Stimulated activated CD8-positive, alpha-beta memory T cell treated with anti-CD3 and anti-CD28 coated beads, Interleukin-7, amount 100 ng/mL, for 48 hours (primary cell): Measurements from ENCODE around the gene BPHL.
"Not testable (repeated sequence)": the region's sequence is repeated elsewhere in the genome, so short reads cannot be mapped to it uniquely, and the experiment has no call there.

Source experiments
- DNase-seq, 2 donors: peaks; one replicate each; pipeline ENCODE4 v3.0.0-alpha.2; 2020; ENCODE audit warnings: low read depth in 1 of 2; ENCODE audit errors: extremely low read depth in 1 of 2

The BPHL gene

GRCh38 chr6:3120765-3121089 lies 2.2 kb downstream of the BPHL start:
- DNase-seq = no peak

DNA sequence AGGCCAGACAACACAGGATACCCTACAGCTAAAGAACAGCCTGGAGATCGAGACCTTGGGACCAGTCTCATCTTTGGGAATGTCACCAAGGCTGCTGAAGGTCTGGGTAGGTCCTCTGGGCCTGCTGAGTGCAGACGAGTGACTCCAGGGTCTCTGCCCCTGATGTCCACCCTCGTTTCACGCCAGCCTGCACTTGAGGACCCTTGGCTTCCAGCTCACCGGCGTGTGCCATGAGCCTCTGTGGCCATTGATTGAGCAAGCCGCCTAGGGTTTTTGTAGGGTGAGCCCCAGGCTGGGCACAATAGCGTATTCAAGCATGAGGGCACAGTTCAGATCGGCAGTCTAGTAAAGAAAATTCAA lies 4.3 kb downstream of the BPHL start:
- no peak for DNase-seq

- DNase-seq = no peak
Observed at GRCh38 chr6:3124667-3125066, 6.2 kb downstream of the BPHL start.

GRCh38 chr6:3125815-3126214 lies 7.3 kb downstream of the BPHL start:
- no peak for DNase-seq

DNA sequence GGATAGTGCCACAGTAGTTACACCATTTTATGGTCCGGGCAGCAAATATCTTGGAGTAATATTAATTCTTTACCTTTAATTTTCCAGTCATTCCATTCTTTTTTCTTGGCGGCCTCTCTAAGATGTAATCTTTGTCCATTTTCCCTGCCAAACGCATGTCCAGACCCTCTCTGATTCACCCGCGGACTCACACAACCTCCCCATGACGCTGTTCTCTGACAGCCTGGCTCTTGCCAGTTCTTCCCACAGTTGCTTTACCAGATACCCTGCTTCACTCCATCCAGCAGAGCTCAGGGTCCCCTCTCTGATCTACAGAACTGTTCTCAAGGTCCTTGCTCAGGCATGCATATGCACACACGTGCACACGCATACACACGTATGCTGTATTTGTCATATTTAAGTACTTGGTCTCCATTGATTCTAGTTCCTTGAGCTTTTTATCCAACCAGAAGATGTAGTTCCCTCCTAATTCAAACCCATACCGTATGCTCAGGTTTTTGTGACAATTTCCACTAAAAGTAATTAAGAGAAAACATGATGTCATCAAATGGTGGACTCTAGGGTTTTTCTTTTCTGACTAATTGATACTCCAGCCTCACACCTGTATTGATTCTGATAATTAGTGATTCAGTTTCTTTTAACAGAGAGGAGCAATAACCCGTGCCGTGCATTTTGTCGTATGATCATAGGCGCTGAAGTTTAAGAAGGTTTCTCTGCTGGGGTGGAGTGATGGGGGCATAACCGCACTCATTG lies 10.0 kb downstream of the BPHL start:
- no peak for DNase-seq

GRCh38 chr6:3131695-3132094 lies 13.2 kb downstream of the BPHL start:
- DNase-seq = no peak

DNA sequence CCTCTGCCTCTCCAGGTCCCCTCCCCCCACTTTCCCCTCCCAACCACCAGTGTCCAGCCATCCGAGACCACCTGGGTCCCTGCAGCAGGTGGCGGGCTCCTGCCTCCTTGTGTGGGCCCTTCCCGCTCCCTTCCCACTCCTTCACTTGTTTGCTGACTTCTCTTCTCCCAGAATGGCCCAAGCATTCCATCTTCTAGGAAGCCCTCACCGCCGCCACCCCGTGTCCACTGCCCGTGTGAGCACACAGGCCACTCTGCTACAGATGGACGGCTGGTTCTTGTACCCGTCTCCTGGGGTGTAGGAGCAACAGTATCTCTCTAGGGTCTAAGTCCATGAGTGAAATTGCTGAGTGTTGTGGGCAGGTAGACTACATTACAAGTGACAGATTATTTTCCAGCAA lies 15.0 kb downstream of the BPHL start:
- no peak for DNase-seq

GRCh38 chr6:3135668-3136291 lies 17.3 kb downstream of the BPHL start:
- no peak for DNase-seq

DNA sequence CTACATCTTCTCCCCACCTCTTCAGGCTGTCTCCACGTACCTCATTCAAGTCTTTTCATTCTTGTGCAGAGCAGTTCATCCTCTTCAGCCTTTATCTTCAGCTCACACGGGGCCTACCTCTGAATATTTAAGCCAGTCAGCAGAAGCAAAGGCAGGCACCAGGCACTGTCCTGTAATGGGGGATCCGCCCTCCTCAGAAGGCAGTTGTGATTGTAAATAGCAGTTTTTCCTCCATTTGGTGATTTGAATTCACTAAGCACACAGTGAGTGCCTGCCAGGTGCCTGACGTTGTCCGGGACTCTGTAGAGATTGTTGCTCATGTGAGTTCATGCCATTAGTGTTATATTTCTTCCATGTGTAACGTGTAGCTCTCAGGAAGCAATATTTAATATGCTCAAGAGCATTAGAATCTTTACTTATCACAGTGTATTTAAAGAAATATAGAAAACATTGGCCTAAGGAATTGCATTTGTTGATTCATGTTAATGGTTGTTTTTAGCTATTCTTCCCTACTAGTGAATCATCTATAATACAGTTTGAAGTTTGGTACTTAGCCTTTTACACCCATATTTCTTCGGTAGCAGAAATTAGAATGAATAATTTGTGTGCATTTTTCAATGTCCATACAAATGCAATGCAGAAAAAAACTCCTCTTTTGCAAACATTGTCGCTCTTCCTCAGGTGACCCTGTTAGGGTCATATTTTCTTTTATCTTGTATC lies 17.9 kb downstream of the BPHL start:
- DNase-seq = no peak

GRCh38 chr6:3137057-3137777 lies 18.7 kb downstream of the BPHL start:
- DNase-seq = no peak

- not testable (repeated sequence) for DNase-seq
Observed at GRCh38 chr6:3137873-3138272, 19.4 kb downstream of the BPHL start.

- no peak for DNase-seq
Observed at GRCh38 chr6:3138341-3138740, 19.8 kb downstream of the BPHL start.

GRCh38 chr6:3139090-3139903 lies 20.8 kb downstream of the BPHL start:
- DNase-seq = no peak

GRCh38 chr6:3140201-3140600 lies 21.7 kb downstream of the BPHL start:
- DNase-seq = no peak

DNA sequence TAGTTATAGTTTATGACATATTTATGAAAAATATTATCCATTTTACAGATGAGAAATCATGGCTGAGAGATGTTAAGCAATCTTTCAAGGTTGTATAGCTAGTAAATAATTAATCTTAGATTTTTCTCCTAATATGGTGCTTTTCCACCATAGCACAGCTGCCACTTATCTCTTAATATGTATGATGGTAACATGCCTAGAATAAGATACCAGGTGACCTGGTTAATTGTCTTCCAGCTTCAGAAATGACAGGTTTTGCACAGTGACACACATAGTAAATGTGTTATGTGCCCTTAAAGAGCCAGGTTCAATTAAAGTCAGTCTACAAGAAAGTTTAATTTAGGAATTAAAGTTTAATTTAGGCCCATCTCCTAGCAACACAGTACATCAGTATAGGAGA lies 24.0 kb downstream of the BPHL start:
- no peak for DNase-seq

DNA sequence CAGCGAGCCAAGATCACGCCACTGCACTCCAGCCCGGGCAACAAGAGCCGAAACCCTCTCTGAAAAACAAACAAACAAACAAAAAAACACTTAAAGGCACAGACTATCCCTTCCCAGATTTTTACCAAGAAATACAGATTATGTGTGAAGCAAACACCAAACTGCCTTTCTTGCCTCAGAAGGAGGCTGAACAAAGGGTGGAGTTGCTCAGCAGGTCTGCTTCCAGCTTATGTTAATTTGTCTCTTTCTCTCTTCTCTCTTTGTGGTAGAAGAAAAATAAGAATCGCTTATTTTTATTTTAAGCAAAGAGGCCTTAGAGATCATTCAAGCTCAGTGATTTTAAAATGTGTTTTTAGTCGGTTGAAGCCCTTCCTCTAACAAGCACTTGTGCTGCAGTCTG lies 24.6 kb downstream of the BPHL start:
- no peak for DNase-seq

GRCh38 chr6:3144571-3144970 lies 26.1 kb downstream of the BPHL start:
- no peak for DNase-seq

GRCh38 chr6:3147914-3148757 lies 29.6 kb downstream of the BPHL start:
- DNase-seq = no peak

DNA sequence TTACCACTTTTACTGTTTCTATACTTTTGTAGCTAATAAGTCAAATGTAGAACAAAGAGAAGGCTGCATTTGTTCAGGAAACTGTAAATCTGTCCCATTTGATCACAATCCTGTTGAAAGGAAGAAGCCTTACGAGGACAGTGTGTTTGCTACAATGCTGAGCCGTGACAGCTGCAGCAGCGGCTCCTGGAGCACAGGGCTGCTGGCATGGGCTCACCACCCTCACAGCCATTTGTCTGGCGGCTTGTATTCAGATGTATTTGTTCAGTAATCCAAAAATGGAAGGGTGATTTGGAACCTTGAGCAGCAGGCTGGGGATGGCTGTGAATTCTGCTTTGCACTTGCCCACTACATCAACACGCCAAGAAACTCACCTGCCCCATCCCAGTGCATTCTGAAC lies 33.2 kb downstream of the BPHL start:
- no peak for DNase-seq

GRCh38 chr6:3152689-3153088 lies 34.2 kb downstream of the BPHL start:
- no peak for DNase-seq
